Measurements from ENCODE around the gene PRRX2.
"Not testable (repeated sequence)": the region's sequence is repeated elsewhere in the genome, so short reads cannot be mapped to it uniquely, and the experiment has no call there.

Gene PRRX2

GRCh38 chr9:129761901-129762369, 96.5 kb downstream of the PRRX2 start:
- no peak for DNase-seq

GRCh38 chr9:129762370-129762984, 97.0 kb downstream of the PRRX2 start:
- not testable (repeated sequence) for DNase-seq

GRCh38 chr9:129762985-129763926, 97.8 kb downstream of the PRRX2 start:
- no peak for DNase-seq

GRCh38 chr9:129765764-129766317, 100.4 kb downstream of the PRRX2 start:
- DNase-seq = no peak

GRCh38 chr9:129768486-129768885, 103.0 kb downstream of the PRRX2 start:
- DNase-seq = no peak

- no peak for DNase-seq
These were observed 104.2 kb downstream of the PRRX2 start for GRCh38 chr9:129769669-129770068.

GRCh38 chr9:129770741-129771140, 105.3 kb downstream of the PRRX2 start:
- no peak for DNase-seq

Measured in NCI-H69 (cell line).